NCI-H1105 (cell line): Measurements from ENCODE around the gene MALAT1.
"Not testable (repeated sequence)": the region's sequence is repeated elsewhere in the genome, so short reads cannot be mapped to it uniquely, and the experiment has no call there.

Experiments
- DNase-seq: peaks from one replicate; lab custom pipeline; 2025; lab: John Stamatoyannopoulos, UW

The MALAT1 gene

DNA sequence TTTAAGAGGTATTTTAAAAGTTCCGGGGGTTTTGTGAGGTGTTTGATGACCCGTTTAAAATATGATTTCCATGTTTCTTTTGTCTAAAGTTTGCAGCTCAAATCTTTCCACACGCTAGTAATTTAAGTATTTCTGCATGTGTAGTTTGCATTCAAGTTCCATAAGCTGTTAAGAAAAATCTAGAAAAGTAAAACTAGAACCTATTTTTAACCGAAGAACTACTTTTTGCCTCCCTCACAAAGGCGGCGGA, 193 bp upstream of the MALAT1 start:
- DNase-seq, result no peak

DNA sequence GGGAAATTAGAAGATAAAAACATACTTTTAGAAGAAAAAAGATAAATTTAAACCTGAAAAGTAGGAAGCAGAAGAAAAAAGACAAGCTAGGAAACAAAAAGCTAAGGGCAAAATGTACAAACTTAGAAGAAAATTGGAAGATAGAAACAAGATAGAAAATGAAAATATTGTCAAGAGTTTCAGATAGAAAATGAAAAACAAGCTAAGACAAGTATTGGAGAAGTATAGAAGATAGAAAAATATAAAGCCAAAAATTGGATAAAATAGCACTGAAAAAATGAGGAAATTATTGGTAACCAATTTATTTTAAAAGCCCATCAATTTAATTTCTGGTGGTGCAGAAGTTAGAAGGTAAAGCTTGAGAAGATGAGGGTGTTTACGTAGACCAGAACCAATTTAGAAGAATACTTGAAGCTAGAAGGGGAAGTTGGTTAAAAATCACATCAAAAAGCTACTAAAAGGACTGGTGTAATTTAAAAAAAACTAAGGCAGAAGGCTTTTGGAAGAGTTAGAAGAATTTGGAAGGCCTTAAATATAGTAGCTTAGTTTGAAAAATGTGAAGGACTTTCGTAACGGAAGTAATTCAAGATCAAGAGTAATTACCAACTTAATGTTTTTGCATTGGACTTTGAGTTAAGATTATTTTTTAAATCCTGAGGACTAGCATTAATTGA, 1.0 kb downstream of the MALAT1 start:
- DNase-seq, result no peak

DNA sequence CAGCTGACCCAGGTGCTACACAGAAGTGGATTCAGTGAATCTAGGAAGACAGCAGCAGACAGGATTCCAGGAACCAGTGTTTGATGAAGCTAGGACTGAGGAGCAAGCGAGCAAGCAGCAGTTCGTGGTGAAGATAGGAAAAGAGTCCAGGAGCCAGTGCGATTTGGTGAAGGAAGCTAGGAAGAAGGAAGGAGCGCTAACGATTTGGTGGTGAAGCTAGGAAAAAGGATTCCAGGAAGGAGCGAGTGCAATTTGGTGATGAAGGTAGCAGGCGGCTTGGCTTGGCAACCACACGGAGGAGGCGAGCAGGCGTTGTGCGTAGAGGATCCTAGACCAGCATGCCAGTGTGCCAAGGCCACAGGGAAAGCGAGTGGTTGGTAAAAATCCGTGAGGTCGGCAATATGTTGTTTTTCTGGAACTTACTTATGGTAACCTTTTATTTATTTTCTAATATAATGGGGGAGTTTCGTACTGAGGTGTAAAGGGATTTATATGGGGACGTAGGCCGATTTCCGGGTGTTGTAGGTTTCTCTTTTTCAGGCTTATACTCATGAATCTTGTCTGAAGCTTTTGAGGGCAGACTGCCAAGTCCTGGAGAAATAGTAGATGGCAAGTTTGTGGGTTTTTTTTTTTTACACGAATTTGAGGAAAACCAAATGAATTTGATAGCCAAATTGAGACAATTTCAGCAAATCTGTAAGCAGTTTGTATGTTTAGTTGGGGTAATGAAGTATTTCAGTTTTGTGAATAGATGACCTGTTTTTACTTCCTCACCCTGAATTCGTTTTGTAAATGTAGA, 1.7 kb downstream of the MALAT1 start:
- no peak for DNase-seq

DNA sequence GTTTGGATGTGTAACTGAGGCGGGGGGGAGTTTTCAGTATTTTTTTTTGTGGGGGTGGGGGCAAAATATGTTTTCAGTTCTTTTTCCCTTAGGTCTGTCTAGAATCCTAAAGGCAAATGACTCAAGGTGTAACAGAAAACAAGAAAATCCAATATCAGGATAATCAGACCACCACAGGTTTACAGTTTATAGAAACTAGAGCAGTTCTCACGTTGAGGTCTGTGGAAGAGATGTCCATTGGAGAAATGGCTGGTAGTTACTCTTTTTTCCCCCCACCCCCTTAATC, 2.3 kb downstream of the MALAT1 start:
- no peak for DNase-seq

DNA sequence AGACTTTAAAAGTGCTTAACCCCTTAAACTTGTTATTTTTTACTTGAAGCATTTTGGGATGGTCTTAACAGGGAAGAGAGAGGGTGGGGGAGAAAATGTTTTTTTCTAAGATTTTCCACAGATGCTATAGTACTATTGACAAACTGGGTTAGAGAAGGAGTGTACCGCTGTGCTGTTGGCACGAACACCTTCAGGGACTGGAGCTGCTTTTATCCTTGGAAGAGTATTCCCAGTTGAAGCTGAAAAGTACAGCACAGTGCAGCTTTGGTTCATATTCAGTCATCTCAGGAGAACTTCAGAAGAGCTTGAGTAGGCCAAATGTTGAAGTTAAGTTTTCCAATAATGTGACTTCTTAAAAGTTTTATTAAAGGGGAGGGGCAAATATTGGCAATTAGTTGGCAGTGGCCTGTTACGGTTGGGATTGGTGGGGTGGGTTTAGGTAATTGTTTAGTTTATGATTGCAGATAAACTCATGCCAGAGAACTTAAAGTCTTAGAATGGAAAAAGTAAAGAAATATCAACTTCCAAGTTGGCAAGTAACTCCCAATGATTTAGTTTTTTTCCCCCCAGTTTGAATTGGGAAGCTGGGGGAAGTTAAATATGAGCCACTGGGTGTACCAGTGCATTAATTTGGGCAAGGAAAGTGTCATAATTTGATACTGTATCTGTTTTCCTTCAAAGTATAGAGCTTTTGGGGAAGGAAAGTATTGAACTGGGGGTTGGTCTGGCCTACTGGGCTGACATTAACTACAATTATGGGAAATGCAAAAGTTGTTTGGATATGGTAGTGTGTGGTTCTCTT, 2.8 kb downstream of the MALAT1 start:
- no peak for DNase-seq

DNA sequence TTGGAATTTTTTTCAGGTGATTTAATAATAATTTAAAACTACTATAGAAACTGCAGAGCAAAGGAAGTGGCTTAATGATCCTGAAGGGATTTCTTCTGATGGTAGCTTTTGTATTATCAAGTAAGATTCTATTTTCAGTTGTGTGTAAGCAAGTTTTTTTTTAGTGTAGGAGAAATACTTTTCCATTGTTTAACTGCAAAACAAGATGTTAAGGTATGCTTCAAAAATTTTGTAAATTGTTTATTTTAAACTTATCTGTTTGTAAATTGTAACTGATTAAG, 3.4 kb downstream of the MALAT1 start:
- DNase-seq, result no peak

DNA sequence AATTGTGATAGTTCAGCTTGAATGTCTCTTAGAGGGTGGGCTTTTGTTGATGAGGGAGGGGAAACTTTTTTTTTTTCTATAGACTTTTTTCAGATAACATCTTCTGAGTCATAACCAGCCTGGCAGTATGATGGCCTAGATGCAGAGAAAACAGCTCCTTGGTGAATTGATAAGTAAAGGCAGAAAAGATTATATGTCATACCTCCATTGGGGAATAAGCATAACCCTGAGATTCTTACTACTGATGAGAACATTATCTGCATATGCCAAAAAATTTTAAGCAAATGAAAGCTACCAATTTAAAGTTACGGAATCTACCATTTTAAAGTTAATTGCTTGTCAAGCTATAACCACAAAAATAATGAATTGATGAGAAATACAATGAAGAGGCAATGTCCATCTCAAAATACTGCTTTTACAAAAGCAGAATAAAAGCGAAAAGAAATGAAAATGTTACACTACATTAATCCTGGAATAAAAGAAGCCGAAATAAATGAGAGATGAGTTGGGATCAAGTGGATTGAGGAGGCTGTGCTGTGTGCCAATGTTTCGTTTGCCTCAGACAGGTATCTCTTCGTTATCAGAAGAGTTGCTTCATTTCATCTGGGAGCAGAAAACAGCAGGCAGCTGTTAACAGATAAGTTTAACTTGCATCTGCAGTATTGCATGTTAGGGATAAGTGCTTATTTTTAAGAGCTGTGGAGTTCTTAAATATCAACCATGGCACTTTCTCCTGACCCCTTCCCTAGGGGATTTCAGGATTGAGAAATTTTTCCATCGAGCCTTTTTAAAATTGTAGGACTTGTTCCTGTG, 3.9 kb downstream of the MALAT1 start:
- no peak for DNase-seq

DNA sequence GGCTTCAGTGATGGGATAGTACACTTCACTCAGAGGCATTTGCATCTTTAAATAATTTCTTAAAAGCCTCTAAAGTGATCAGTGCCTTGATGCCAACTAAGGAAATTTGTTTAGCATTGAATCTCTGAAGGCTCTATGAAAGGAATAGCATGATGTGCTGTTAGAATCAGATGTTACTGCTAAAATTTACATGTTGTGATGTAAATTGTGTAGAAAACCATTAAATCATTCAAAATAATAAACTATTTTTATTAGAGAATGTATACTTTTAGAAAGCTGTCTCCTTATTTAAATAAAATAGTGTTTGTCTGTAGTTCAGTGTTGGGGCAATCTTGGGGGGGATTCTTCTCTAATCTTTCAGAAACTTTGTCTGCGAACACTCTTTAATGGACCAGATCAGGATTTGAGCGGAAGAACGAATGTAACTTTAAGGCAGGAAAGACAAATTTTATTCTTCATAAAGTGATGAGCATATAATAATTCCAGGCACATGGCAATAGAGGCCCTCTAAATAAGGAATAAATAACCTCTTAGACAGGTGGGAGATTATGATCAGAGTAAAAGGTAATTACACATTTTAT, 4.6 kb downstream of the MALAT1 start:
- no peak for DNase-seq

DNA sequence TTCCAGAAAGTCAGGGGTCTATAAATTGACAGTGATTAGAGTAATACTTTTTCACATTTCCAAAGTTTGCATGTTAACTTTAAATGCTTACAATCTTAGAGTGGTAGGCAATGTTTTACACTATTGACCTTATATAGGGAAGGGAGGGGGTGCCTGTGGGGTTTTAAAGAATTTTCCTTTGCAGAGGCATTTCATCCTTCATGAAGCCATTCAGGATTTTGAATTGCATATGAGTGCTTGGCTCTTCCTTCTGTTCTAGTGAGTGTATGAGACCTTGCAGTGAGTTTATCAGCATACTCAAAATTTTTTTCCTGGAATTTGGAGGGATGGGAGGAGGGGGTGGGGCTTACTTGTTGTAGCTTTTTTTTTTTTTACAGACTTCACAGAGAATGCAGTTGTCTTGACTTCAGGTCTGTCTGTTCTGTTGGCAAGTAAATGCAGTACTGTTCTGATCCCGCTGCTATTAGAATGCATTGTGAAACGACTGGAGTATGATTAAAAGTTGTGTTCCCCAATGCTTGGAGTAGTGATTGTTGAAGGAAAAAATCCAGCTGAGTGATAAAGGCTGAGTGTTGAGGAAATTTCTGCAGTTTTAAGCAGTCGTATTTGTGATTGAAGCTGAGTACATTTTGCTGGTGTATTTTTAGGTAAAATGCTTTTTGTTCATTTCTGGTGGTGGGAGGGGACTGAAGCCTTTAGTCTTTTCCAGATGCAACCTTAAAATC, 5.3 kb downstream of the MALAT1 start:
- no peak for DNase-seq

DNA sequence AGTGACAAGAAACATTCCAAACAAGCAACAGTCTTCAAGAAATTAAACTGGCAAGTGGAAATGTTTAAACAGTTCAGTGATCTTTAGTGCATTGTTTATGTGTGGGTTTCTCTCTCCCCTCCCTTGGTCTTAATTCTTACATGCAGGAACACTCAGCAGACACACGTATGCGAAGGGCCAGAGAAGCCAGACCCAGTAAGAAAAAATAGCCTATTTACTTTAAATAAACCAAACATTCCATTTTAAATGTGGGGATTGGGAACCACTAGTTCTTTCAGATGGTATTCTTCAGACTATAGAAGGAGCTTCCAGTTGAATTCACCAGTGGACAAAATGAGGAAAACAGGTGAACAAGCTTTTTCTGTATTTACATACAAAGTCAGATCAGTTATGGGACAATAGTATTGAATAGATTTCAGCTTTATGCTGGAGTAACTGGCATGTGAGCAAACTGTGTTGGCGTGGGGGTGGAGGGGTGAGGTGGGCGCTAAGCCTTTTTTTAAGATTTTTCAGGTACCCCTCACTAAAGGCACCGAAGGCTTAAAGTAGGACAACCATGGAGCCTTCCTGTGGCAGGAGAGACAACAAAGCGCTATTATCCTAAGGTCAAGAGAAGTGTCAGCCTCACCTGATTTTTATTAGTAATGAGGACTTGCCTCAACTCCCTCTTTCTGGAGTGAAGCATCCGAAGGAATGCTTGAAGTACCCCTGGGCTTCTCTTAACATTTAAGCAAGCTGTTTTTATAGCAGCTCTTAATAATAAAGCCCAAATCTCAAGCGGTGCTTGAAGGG, 6.0 kb downstream of the MALAT1 start:
- no peak for DNase-seq

DNA sequence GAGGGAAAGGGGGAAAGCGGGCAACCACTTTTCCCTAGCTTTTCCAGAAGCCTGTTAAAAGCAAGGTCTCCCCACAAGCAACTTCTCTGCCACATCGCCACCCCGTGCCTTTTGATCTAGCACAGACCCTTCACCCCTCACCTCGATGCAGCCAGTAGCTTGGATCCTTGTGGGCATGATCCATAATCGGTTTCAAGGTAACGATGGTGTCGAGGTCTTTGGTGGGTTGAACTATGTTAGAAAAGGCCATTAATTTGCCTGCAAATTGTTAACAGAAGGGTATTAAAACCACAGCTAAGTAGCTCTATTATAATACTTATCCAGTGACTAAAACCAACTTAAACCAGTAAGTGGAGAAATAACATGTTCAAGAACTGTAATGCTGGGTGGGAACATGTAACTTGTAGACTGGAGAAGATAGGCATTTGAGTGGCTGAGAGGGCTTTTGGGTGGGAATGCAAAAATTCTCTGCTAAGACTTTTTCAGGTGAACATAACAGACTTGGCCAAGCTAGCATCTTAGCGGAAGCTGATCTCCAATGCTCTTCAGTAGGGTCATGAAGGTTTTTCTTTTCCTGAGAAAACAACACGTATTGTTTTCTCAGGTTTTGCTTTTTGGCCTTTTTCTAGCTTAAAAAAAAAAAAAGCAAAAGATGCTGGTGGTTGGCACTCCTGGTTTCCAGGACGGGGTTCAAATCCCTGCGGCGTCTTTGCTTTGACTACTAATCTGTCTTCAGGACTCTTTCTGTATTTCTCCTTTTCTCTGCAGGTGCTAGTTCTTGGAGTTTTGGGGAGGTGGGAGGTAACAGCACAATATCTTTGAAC, 6.8 kb downstream of the MALAT1 start:
- no peak for DNase-seq

DNA sequence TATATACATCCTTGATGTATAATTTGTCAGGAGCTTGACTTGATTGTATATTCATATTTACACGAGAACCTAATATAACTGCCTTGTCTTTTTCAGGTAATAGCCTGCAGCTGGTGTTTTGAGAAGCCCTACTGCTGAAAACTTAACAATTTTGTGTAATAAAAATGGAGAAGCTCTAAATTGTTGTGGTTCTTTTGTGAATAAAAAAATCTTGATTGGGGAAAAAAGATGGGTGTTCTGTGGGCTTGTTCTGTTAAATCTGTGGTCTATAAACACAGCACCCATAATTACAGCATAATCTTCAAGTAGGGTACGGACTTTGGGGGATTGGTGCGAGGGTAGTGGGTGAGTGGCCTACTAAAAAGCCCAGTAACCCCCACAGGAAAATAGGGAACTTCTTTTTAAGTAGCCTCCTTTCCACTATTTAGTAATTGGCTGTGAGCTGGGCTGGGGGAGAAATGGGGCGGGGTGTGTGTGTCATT, 7.5 kb downstream of the MALAT1 start:
- DNase-seq, result no peak

DNA sequence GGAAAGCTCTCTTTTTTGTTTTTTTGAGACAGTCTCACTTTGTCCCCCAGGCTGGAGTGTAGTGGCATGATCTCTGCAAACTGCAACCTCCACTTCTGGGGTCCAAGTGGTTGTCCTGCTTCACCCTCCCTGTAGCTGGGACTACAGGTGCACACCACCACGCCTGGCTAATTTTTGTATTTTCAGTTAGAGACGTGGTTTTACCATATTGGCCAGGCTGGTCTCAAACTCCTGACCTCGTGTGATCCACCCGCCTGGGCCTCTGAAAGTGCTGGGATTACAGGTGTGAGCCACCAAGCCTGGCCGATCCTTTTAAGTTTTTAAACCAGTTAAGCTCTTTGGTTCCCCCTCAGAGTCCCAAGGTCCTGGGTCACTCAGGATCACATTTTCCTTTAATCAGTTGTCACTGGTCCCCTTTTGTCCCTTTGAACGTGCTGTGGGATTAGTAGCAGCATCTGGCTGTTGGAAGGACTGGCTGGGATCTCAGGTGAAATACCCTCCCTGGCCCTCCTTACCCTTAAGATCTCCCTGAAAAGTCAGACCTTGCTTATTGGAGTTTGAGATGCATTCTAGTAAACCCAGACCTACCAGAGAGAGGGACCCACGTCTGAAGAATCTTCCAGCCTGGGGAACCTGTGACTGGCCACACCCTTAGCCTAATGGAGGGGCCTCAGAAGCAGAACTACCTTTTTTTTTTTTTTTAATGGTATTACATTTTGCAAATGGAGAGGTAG, 8.1 kb downstream of the MALAT1 start:
- no peak for DNase-seq

DNA sequence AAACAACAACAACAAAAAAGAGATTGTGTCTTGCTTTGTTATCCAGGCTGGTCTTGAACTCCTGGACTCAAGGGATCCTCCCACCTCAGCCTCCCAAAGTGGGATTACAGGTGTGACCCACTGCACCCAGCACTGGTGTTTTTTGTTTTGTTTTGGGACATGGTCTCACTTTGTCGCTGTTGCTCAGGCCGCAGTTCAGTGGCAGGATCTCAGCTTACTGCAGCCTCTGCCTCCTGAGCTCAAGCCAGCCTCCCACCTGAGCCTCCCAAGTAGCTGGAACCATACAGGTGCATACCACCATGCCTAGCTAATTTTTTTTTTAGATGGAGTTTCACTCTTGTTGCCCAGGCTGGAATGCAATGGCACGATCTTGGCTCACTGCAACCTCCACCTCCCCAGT, 13.5 kb downstream of the MALAT1 start:
- not testable (repeated sequence) for DNase-seq

DNA sequence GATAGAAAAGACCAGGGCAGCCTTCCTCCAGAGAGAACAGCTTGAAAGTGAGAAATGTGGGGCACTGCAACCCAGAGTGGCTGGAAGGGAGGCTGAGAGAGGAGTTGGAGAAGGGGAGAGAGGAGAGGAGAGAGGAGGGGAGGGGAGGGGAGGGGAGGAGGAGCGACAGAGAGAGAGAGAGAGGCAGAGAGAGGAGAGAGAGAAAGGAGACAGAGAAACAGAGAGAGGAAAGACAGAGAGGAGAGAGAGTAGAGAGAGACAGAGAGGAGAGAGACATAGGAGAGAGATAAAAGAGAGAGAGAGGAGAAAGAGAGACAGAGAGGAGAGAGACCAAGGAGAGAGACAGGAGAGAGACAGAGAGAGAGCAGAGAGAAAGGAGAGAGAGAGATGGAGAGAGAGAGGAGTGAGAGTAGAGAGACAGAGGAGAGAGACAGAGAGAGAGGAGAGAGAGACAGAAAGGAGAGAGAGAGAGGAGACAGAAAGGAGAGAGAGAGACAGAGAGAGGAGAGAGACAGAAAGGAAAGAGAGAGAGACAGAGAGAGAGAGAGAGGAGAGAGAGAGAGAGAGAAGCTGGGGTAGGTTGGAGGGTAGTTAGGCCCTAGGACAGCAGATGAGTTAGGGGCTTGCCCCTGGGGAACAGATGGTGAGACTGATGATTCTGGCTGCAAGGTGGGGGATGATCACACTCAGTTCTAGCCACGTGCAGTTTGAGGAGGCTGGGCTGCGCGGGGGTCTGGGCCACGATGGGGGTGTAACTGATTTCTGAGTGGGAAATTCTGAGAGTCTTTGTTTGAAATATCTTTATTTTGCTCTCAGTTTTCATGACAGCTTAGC, 17.5 kb downstream of the MALAT1 start:
- DNase-seq, result no peak

DNA sequence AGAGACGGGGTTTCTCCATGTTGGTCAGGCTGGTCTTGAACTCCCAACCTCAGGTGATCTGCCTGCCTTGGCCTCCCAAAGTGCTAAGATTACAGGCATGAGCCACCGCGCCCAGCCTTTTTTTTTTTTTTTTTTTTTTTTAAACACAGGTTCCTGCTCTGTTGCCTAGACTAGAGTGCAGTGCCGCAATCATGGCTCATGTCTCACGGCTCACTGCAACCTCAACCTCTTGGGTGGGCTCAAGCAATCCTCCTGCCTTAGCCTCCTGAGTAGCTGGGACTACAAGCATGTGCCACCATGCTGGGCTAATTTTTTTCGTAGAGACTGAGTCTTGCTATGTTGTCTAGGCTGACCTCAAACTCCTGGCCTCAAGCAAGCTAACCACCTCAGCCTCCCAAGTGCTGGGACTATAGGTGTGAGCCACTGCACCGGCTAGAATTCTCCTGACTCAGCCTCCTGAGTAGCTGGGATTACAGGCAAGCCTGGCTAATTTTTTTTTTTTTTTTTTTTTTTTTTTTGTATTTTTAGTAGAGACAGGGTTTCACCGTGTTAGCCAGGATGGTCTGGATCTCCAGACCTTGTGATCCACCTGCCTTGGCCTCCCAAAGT, 20.2 kb downstream of the MALAT1 start:
- DNase-seq, result not testable (repeated sequence)

DNA sequence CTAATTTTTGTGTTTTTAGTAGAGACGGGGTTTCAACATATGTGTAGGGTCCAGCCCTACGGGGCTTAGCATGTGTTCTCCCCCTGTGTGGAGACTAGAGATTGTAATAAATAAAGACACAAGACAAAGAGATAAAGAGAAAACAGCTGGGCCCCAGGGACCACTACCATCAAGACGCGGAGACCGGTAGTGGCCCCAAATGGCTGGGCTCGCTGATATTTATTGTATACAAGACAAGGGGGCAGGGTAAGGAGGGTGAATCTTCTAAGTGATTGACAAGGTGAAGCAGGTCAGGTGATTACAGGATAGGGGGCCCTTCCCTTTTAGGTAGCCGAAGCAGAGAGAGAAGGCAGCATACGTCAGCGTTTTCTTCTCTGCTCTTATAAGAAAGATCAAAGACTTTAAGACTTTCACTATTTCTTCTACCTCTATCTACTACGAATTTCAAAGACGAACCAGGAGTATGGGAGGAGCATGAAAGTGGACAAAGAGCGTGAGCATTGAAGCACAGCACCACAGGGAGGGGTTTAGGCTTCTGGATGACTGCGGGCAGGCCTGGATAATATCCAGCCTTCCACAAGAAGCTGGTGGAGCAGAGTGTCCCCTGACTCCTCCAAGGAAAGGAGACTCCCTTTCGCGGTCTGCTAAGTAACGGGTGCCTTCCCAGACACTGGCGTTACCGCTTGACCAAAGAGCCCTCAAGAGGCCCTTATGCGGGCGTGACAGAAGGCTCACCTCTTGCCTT, 23.1 kb downstream of the MALAT1 start:
- DNase-seq, result not testable (repeated sequence)
